HG02840 (cell line): ENCODE measurements around the gene EPG5.
"Not testable (repeated sequence)": the region's sequence is repeated elsewhere in the genome, so short reads cannot be mapped to it uniquely, and the experiment has no call there.

Source experiments
- ATAC-seq: cut with Tn5 transposase; IDR thresholded peaks from one replicate; pipeline ENCODE4 v1.9.1; 2021; ENCODE audit warnings: mild to moderate bottlenecking, moderate library complexity, moderate number of reproducible peaks; ENCODE audit not compliant: unreplicated experiment, low FRiP score

Gene EPG5

DNA sequence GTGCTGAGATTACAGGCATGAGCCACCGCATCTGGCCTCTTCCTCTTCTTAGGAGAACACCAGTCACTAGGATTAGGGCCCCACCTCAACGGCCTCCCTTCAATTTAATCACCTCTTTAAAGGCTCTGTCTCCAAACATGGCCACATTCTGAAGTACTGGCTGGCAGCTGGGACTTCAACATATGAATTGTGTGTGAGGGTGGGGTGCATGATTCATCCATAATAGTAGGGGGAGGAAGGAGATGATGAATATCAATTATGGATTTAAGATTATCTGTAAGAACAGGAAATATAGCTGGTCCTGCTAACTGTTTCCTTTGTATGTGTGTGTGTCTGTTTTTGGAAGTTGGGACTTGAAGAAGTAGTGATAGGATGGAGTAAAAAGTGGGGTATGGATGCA lies 14.7 kb upstream of the EPG5 start:
- no peak for ATAC-seq

GRCh38 chr18:45980229-45980628 lies 13.1 kb upstream of the EPG5 start:
- no peak for ATAC-seq

DNA sequence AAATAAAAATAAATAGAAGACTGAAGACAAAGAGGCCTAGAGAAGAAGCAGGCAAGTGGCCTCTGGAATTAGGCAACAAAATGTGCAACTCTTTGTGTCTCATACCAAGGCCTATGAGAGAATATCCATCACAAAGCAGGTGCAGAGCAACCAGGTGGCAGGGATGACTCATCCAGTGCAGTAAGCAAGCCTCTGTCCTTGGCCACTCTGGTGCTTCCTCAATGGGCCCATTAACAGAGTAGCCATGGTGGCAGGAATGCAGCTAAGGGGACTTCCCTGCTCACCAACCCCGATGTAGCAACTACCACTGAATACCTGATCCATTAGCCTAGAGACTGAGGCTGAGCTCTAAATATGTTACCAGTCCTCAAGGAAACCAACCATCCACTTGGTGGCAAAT lies 11.0 kb upstream of the EPG5 start:
- no peak for ATAC-seq

DNA sequence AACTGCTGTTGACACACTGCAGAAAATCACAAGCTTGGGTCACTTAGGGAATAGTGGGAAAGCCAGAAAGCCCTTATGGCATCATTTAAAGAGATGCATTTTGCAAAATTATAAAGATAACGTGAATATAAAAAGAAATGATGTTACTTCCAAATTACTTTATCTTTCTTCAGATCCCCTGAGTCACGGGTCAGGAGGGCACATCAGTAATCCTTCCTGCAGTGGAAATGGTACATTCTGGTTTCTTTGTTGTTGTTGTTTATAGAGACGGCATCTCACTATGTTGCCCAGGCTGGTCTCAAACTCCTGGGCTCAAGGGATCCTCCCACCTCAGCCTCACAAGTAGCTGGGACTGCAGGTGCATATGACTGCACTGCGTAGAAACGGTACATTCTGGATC lies 9.8 kb upstream of the EPG5 start:
- ATAC-seq, result no peak

- ATAC-seq, result no peak
Observed at GRCh38 chr18:45976566-45976965, 9.4 kb upstream of the EPG5 start.

- no peak for ATAC-seq
Observed at GRCh38 chr18:45974088-45974536, 7.0 kb upstream of the EPG5 start.

- ATAC-seq, result not testable (repeated sequence)
Observed at GRCh38 chr18:45964913-45965312, 2.2 kb downstream of the EPG5 start.

- no peak for ATAC-seq
Observed at GRCh38 chr18:45962866-45963265, 4.3 kb downstream of the EPG5 start.

GRCh38 chr18:45962461-45962860 lies 4.7 kb downstream of the EPG5 start:
- no peak for ATAC-seq

DNA sequence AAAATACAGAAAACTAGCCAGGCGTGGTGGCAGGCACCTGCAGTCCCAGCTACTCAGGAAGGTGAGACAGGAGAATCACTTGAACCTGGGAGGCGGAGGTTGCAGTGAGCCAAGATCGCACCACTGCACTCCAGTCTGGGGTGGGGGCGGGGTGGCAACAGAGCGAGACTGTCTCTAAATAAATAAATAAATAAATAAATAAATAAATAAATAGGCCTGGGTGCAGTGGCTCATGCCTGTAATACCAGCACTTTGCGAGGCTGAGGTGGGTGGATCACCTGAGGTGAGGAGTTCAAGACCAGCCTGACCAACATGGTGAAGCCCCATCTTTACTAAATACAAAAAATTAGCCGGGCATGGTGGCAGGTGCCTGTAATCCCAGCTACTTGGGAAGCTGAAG lies 7.6 kb downstream of the EPG5 start:
- not testable (repeated sequence) for ATAC-seq

- no peak for ATAC-seq
Observed at GRCh38 chr18:45958730-45959129, 8.4 kb downstream of the EPG5 start.

GRCh38 chr18:45958027-45958426 lies 9.1 kb downstream of the EPG5 start:
- no peak for ATAC-seq

DNA sequence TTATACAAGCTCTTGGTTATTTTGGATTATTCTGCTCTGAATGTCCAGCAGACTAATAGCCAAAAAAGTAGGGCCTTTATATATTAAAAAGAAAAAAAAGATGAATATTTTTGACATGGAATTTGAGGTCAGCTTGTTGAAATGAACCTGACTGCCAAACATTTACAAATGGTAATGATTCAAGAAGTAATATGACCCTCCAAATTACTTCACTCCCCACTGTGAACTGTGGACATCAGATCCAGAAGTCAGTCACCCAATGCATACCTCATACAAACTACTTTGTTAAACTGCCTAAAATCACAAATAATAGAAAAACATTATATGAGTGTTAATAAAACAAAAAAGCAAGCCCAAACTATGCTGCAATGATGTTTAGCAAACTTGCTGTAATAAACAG lies 10.0 kb downstream of the EPG5 start:
- ATAC-seq, result no peak

DNA sequence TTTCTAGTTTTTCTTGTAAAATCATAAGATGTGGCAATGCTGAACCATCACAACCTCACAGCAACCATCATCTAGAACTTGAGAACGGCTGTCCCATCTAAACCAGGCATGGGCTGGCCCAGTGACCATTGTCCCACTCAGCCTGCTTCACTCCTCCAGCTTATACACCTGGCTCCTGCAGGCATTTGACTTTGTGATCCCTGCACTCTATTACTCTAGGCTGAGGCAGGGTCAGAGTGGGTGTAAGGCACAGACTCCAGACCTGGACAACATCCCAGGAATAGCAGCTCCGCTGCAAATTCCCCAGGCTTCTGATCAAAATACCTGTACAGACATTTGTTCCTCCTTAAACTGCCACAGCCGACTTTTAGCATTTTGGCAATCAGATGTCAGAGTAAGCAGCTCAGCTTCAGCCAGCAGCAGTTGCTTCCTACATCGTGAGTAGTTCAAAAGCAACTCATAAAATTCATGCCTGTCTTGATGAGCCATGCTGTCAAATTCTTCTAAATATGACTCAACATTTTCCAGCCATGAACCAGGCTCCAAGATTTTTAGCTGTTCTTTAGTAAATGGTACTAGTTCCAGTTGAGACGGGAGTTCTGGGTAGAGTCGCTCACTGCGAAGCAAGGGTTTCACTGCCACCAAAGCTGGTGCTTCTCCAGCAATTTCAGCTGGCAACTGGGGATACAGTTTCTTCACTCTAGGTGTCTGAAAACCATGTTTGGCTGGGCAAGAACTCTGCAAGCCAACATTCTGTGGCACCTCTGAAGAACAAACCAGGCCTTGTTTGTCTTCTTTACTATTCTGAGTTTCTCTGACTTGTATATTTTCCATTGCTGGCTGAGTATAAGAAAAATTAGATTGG lies 12.8 kb downstream of the EPG5 start:
- no peak for ATAC-seq

- ATAC-seq, result no peak
Observed at GRCh38 chr18:45951016-45951714, 16.0 kb downstream of the EPG5 start.

DNA sequence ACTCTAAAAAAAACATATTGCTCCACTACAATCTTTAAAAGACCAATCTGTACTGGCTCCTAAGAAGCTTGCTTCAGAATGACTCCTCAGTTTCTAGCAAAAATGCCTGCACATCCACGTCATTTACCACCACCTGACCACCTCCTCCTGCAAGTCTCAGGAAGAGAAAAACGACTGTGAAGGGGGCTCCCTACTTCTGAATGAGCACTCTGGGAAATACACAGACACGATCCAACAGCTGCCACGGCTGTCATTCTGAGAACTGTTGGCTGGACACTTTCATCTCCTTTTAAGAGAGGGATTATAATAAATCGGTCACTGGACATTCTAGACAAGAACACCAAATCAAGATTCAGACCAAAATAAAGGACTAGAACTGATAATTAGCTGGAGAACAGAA lies 21.5 kb downstream of the EPG5 start:
- no peak for ATAC-seq

DNA sequence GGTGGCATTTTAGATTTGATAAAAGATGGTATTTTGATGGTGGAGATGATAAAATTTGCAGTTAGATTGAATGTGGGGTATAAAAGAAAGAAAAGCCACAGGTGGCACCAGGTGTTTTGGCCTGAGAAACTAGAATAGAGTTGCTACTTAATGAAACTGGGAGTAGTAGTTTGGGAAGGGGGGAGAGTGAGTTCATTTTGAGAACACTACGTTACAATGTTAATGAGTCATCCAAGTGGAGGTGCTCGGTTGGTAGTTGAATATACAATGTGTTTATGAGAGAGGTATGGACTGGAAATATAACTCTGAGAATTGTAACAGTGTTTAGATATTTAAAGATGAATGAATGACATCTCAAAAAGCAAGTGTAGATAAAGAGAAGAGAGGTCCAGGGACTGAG lies 26.4 kb downstream of the EPG5 start:
- ATAC-seq, result no peak

DNA sequence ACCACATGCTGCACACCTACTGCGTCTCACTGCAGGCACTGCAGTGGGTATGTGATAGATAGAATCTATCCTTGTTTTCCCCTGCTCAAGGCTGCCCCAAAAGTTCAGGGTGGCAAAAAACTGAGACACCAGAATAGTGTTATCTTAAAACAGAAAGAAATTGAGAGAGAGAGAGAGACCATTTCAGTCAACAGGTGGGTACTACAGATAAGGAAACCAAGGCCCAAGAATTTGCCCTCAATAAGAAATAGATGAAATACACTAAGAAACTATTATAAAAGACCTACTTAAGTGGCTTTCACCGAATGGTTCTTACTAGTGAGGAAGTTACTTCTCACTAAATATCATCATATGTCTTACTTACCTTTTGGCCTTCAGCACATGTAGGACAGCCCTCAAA lies 27.9 kb downstream of the EPG5 start:
- no peak for ATAC-seq

- ATAC-seq, result no peak
Observed at GRCh38 chr18:45938488-45938935, 28.6 kb downstream of the EPG5 start.

GRCh38 chr18:45935591-45936335 lies 31.4 kb downstream of the EPG5 start:
- no peak for ATAC-seq

DNA sequence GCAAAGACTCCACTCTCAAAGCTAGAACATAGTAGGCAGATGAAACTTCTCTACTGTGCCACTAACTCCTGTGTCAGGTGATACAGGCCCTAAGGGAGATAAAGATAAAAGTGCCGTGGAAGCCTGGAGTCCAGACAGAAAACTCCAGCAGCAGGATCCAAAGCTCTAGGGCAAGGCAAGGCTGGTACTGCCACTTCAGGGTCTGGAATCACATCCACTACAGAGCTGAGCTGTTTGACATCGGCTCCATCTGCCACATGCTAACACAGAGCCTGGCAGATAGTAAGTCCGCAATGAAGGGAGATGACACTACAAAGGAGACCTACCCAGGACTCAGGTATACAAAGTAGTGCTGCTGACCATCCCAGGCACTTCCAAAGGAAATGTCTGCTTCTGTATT lies 34.4 kb downstream of the EPG5 start:
- ATAC-seq, result no peak
